Ecto neural progenitor cell (in vitro differentiated cells): Measurements from ENCODE around the gene ADAP1.

Experiments used
- DNase-seq: peaks from one replicate; pipeline ENCODE4 v3.0.0-alpha.2; 2018; ENCODE audit warnings: low spot score

ADAP1 gene

DNA sequence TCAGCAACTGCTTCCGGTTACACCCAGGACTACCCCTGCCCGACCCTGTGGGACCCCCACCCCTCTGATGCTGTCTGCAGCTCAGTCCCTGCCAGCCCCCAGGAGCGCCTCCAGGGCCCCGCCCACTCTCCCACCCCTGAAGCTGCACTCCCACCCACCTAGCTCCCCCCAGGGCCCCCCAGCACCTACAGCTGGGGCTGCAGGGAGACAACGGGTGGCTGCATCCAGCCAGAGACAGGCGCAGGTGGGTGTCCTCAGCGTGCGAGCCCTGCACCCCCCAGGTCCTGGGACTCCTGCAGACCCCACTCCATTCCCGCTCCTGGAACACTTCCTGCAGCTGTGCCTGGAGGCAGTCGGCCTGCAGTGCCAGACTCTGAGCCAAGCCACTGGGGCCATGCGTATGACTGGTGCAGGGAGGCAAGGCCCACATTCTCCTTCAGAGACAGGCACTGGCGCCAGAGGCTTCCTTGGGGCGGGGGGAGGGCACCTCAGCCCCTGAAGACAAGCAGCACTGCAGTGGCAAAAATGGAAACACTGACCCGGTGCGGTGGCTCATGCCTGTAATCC, 34.6 kb upstream of the ADAP1 start:
- DNase-seq, result no peak

DNA sequence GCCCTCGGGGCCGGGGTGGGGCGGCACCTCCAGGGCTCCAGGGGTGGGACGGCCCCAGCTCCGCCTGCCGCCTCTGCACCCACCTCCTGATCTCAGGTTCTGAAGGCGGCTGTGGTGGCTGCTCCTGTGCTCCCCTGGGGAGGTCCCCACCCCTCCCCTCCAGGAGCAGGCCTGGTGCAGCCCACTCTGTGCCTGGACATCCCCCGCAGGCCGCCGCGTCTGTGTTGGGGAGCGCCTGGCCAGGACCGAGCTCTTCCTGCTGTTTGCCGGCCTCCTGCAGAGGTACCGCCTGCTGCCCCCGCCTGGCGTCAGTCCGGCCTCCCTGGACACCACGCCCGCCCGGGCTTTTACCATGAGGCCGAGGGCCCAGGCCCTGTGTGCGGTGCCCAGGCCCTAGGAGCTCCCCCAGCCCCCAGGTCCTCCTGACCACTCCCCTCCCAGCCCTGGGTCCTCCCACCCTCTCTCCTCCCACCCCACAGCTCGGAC, 34.0 kb upstream of the ADAP1 start:
- DNase-seq, result no peak

DNA sequence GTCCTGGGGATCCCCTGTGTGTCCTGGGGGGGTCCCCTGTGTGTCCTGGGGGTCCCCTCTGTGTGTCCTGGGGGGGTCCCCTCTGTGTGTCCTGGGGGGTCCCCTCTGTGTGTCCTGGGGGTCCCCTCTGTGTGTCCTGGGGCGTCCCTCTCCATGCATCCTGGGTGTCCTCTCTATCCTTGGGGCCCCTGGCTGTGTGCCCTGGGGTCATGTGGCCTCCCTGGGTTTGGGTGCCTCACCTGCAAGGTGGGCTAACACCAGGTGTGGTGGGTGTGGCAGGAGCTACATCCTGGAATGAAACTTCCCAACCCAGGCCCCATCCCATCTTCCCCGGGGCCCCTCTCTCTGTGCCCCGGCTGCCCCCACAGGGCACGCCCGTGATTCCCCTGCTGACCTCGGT, 33.4 kb upstream of the ADAP1 start:
- no peak for DNase-seq

DNA sequence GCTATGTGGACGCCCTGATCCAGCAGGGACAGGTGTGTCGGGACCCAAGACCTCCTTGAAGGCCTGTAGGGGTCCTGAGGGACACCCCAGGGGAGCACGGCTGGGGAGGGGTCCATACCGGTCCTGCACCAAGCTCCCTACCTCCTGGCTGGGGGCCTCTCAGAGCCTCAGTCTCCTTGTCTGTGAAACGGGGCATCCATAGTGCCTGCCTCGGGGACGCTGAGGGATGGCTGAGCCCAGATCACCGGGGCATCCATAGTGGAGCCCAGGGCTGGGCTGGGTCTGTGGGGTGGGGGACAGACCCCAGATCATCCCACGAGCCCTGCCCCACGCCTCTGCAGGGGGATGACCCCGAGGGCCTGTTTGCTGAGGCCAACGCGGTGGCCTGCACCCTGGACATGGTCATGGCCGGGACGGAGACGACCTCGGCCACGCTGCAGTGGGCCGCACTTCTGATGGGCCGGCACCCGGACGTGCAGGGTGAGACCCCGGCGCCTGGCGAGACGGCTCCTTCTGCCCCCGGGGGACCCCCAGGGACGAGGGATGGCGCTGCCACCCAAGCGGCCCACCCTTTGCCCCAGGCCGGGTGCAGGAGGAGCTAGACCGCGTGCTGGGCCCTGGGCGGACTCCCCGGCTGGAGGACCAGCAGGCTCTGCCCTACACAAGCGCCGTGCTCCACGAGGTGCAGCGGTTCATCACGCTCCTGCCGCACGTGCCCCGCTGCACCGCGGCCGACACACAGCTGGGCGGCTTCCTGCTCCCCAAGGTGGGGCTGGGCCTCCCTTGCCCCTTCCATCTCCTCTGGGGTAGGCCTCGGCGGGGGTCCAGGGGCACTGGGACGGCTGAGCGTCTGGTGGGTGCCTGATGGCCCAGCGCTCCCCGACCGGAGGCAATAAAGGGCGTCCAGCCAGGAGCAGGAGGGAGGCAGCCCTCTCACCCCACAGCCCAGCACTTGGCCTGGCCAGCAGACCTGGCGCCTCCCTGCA, 32.6 kb upstream of the ADAP1 start:
- DNase-seq, result no peak

DNA sequence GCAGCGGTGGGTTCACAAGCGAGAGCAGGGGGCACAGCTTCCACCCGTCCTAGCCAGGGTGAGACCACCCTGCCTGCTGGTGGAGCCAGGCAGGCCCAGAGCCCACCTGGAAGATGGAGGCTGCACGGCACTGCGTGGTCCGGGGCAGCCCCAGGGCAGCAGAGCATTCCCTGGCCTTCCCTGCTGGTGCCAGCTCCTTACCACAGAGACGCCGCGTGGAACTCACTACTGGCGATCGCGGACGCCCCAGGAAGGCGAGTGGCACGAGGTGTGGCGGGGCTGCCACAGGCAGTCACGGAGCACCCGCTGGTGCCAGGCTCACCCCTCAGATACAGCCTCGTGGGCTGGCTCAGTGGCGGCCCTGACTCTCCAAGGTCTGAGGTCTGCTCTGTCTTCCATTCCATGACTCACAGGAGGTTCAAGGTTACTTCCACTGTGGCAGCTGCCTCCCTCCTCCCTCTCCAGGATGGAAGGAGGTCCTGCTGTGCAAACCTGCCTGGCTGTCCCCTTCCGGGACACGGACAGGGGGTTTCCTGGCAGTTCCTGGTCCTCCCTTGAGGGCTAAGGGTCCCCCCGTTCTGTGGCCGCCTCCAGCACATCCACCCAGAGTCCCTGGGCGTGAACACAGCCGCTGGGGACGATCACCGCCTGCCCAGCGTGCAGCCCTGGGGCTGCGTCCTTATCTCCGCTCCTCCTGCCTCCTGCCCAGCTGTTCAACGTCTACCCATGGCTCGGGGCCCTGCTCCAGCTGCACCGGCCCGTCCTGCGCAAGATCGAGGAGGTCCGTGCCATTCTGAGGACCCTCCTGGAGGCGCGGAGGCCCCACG, 31.6 kb upstream of the ADAP1 start:
- no peak for DNase-seq

DNA sequence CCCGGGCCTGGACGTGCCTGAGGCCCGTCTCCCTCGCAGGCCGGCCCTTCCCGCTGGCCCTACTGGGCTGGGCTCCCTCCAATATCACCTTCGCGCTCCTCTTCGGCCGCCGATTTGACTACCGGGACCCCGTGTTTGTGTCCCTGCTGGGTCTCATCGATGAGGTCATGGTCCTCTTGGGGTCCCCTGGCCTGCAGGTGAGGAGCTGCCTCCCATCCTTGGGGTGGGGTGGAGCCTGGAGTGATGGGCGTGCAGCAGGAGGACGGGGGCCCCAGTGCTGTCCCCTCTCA, 30.6 kb upstream of the ADAP1 start:
- no peak for DNase-seq

DNA sequence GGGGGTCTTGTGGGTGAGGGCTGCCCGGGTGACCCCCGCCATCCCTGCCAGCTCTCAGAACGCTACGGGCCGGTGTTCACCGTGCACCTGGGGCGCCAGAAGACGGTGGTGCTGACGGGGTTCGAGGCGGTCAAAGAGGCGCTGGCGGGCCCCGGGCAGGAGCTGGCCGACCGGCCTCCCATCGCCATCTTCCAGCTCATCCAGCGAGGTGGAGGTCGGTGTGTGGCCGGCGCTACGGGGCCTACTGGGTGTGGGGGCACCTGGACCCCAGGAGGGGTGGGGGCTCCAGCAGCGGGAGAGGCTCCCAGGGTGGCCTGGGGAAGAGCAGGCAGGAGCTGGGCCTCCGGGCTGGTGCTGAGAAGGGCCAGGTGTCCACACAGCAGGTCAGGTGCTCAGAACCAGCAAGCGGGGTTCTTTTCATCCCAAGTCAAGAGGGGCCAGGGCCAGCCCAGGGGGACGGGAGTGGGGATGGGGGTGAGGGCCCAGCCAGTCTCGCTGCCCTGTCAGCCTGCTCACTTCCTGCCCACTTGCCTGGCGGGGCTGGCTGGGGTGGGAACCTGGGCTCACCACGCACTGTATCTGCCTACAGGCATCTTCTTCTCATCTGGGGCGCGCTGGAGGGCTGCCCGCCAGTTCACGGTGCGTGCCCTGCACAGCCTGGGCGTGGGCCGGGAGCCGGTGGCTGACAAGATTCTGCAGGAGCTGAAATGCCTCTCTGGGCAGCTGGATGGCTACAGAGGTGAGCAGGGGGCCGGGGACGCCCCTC, 30.1 kb upstream of the ADAP1 start:
- no peak for DNase-seq

DNA sequence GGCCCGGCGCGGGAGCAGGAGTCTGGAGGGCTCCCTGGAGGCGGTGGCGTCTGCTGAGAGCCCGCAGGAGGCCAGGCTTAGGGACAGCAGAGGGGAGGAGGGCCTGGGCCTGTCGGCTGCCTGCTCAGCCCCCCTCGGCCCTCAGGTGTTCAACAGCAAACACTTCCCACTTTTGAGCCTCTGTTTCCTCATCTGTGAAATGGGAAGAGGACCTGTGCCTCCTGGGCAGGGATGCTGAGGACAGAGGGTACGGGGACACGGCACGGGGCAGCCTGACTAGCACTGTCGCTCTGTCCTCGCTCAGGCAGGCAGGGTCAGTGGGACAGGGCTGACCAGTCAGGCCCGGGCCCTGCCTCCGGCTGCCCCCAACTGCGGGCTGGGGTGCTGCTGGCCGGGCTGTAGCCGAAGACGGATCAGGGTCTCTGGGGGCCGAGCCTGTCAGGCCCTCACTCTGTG, 29.2 kb upstream of the ADAP1 start:
- DNase-seq, result no peak

DNA sequence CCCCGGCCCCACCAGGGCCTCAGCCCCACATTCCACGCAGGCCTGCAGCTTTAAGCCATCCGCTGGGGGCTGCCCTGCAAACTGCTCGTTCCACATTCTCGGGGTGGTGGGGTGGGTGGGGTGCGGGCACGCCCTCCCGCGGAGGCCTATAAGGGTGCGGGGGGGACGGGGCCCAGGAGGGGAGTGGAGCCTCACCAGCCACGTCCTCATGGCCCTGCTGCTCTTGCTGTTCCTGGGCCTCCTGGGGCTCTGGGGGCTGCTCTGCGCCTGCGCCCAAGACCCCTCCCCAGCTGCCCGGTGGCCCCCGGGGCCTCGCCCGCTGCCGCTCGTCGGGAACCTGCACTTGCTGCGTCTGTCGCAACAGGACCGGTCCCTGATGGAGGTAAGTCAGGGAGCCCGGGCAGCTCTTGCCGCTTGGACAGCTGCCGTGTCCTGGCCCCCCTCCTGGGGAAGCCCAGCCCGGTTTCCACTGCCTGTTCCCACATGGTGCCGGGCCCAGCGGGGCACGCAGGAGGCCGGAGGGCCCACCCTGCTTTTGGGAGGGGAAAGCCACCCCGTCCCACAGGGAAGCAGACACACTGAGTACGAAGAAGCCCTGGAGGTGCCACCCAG, 28.6 kb upstream of the ADAP1 start, which contains the start of gene CYP2W1:
Gene CYP2W1, plus strand, starts transcription at position 178 of the 612 bp plus-strand sequence. Its CDS starts 31 bp downstream, at position 209.
- no peak for DNase-seq

DNA sequence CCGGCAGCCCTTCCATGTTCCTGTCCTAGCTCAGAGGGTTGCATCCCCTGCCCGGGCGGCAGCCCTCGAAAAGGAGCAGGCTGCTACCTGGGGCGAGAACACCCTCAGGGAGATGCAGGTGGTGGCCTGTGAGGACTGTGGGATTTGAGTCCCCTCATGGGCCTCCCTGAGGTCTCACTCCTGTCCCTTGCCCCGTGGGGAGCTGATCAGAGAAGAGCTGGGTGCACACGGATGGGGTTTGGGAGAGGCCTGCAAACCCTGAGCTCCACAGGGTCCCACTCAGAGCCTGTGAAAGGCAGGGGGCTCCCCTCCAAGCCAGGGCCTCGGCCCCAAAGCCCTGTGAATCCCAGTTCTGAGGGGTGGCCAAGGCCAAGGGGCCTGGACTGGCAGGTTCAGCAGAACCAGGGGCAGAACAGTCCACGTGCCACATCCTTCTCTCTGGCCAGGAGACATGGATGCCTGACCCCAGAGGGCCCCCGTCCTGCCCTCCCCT, 28.1 kb upstream of the ADAP1 start:
- no peak for DNase-seq

DNA sequence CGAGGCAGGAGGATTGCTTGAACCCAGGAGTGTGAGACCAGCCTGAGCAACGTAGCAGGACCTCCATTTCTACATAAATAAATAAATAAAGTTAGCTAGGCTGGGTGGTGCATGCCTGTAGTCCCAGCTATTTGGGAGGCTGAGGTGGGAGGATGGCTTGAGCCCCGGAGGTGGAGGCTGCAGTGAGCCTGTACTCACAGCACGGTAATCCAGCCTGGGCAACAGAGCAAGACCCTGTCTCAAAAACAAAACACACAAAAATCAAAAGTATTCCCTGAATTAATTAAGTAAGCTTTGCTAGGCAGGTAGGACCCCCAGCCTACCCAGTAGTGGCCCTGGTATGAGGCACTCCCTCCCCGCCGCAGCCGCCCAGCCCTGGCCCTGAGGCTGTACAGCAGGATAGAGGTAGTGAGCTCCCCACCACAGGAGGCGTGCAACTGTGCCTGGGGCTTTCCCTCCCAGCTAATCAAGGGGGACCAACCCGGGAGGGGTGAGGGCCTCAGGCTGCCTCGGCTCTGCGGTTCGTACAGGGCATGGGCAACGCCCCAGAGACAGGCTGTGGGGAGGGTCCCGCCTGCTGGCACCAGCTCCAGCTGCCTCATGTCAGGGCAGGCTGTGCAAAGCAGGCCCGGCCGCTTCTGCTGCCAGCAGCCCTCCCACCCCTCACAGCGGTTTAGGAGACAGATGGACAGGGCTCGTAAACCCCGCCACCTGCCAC, 27.5 kb upstream of the ADAP1 start:
- no peak for DNase-seq

DNA sequence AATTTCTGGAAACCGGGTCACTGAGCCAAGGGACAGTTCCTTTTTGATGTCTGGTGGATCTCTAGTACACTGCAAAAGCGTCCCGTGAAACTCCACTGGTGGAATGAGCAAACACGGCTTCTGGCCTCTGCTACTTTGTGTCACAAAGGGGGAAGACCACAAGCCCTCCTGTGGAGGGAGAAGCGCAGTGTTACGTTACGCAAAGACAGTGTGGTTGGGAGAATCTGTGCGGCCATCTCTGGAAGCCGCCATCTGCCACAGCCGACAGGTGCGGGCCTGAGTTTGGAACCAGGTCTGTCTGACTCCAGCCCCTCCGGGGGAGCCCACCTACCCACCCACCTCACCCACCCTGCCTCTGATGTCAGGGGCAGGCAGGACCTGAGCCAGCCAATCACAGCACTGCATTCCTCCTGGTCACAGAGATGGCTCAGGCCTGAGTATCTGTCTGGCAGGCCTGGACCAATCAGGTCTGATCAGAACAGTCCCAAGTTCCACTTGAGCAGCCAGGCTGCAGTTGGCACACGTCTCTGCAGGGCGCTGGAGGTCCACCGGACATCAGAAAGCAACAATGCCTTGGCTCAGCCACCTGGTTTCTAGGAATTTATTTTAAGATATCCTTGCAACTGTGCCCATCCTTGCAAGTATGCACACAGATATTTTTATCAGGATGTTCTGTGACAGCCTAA, 25.5 kb upstream of the ADAP1 start:
- DNase-seq, result no peak

DNA sequence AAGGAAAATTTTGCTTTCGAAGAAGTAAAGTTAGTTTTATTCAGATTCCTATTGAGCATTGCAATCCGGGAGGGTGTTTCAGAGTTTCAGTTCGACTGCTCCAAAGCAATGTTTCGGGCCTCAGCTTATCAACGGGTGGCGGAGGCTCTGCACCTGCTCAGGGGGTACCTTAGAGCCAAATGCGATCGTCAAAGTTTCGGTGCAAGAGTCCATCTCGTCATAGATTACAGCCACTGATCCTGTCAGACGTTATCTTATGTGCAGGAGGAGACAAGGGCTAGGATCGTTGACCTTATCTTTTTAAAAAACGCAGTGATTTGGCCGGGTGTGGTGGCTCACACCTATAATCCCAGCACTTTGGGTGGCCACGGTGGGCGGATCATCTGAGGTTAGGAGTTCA, 24.7 kb upstream of the ADAP1 start:
- no peak for DNase-seq

DNA sequence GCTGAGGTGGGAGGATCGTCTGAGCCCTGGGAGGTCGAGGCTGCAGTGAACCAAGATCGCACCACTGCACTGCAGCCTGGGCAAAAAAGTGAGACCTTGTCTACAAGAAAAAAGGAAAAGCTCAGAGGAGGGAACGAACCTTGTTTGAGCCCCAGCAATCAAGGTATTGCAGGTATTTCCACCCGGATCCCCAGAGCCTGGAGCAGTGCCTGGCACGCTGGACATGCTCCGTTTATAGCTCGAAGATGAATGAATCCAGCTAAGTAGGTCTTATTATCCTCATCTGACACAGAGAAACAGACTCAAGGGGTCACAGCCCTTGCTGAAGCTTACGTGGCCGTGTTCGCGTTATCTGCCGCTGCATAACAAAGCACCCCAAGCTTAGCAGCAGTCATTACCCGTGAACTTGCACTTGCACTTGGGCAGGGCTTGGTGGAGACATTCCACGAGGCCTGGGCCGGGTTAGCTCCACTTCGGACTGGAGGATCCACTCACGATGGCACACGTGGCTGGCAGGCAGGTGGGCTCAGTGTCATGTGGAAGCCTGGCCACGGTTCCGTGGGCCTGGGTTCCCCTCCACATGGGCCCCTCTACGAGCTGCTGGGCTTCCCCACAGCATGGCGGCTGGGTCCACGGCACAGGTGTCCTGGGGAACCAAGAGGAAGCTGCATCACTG, 24.1 kb upstream of the ADAP1 start:
- no peak for DNase-seq

DNA sequence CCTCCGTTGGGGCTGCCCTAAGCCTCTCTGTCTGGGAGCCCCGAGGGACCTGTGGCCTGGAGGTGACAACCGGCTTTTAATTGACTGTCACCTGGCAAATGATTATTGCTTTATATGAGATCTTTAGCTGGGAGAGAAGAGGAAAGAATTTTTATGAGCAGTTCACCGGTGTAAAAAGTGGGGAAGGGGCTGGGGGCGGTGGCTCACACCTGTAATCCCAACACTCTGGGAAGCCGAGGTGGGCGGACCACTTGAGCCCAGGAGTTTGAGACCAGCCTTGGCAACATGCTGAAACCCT, 23.5 kb upstream of the ADAP1 start:
- DNase-seq, result no peak

DNA sequence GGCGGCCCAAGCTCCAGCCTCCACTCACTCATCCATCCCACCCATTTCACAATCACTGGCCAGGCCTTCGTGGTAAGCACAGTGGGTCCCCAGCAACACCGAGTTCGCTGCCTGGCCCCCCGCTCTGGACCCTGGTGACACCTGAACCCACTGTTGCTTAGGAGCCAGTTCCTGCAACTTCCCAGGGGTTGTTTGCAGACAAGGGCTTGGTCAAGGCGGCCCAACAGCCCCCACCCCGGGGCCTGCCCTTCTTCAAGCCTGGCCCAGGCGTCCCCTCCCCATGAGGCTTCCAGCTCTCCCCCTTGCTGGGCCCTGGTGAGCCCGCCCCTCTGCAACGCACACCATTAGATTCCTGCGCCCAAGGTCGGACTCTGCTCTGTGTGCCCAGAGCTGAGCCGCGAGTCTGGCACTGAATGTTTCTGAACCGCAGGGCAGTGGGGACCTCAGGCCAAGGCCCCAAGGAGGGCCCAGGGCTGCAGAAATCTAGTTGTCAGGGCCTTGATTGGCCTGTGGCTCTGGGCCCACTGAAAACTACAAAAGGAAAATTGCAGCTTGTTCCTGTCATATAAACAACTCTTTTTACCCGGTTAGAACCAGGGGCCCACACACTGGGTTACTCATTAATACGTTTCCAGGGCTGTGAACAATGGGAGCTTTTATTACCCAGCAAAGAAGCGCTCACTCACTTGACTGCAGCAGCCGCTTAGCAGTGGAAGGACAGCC, 23.0 kb upstream of the ADAP1 start:
- DNase-seq, result no peak

DNA sequence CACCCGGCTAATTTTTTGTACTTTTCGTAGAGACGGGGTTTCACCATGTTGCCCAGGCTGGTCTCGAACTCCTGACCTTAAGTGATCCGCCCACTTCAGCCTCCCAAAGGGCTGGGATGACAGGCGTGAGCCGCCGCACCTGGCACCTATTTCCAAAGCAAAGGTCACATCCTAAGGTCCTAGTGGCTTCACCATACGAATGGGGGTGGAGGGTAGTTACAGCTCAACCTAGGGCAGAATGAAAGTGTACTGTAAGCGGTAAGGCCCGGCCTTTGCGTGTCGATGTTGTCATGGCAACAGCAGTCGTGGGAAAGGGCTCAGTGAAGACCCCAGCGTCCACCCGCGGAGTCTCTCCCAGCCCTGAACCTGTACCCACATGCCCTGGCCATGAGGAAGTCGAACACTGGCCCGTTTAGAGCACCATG, 22.4 kb upstream of the ADAP1 start:
- no peak for DNase-seq

DNA sequence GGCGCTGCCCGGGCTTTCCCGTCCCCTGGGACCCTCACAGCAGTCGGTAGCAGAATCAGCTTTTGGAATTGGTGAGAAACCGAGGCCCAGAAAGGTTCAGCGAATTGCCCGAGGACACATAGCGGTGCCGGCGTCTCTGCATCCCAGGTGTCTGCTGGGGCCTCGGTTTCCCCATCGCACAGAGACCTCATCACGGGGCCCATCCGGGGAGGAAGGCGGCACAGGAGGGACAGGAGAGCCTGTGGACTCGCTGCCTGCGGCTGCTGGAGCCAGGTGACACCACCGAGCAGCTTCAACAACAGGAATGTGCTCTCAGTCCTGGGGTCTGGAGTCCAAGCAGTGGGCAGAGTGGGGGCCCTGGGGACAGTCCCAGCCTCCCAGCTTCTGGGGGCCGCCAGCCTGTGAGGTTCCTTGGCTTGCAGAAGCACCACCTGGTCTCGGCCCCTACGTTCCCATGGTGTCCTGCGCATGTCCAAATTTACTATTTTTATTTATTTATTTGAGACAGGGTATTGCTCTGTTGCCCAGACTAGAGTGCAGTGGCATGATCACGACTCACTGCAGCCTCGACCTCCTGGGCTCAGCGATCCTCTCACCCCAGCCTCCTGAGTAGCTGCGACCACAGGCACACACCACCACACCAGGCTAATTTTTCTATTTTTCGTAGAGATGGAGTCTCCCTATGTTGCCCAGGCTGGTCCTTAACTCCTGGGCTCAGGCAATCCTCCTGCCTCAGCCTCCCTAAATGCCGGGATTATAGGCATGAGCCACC, 21.4 kb upstream of the ADAP1 start:
- no peak for DNase-seq
